22Rv1 (cell line): ENCODE measurements around the gene RAB6B.

ENCODE experiments used
- CTCF ChIP-seq: fragments of 450-650 bp; IDR thresholded peaks from 2 replicates; pipeline ENCODE4 v1.5.1; 2017; ENCODE audit warnings: mild to moderate bottlenecking
- ZFX ChIP-seq: fragments of 450-650 bp; IDR thresholded peaks from 2 replicates; pipeline ENCODE4 v1.6.1; 2017; ENCODE audit warnings: antibody characterized with exemption, borderline replicate concordance

- TF ChIP-seq CTCF (no peak), ZFX (no peak)
Observed at GRCh38 chr3:133792171-133792763, 103.4 kb downstream of the RAB6B start.
